ENCODE results near the gene SPEM3. TPM values are rescaled to one million over a fixed set of nuclear protein-coding genes. Genes with fewer than 3 reads are reported as not detected.

The SPEM3 gene
- total and polyA plus RNA-seq, 3 donors from 2014 or later = 5.7 to 63.0 (median 18.8) TPM

GRCh38 chr17:7425316-7425715 is 3.3 kb upstream of the SPEM3 start, which contains the start of gene SPEM2:
Gene SPEM2, plus strand, starts transcription at chr17:7425616. Its CDS starts 73 bp downstream, at chr17:7425689.
- H3K27me3 ChIP-seq = no peaks in the 10 kb centered on the region
- no peak for TF ChIP-seq CTCF (IDR thresholded peaks at IDR 0.05)
- TF ChIP-seq POLR2A (IDR thresholded peaks at IDR 0.05) = no peak
- intact Hi-C loops (cut with DNase I; ENCODE audit: low total_unique reads) = no loop called here
- WGBS, 2 donors = 84 to 91% methylated on average over 7 of the region's 7 CpGs
- H3K4me3 ChIP-seq = no peak within 1 kb of the TSS
- DNase-seq = no peak
- H3K36me3 ChIP-seq (ENCODE audit: low read depth, missing control alignments) = no peaks in the 10 kb centered on the region
- no peak within 1 kb of the TSS for H3K27ac ChIP-seq
- H3K4me1 ChIP-seq = no peaks in the 10 kb centered on the region
- H3K9me3 ChIP-seq = no peaks in the 10 kb centered on the region

GRCh38 chr17:7425756-7426155 is 2.9 kb upstream of the SPEM3 start:
- H3K9me3 ChIP-seq = no peaks in the 10 kb centered on the region

GRCh38 chr17:7426203-7426863 is 2.3 kb upstream of the SPEM3 start:
- TF ChIP-seq CTCF (IDR thresholded peaks at IDR 0.05) = no peak
- no peak for TF ChIP-seq POLR2A (IDR thresholded peaks at IDR 0.05)
- Histone ChIP-seq H3K4me3 (no peak overlapping the region), H3K4me1 (no peaks in the 10 kb centered on the region), H3K27ac (no peak overlapping the region), H3K36me3 (ENCODE audit: low read depth, missing control alignments) (no peaks in the 10 kb centered on the region), H3K27me3 (no peaks in the 10 kb centered on the region), H3K9me3 (no peaks in the 10 kb centered on the region)
- intact Hi-C loops (cut with DNase I; ENCODE audit: low total_unique reads) = no loop called here
- 93 to 94% methylated on average over 28 to 33 of the region's 33 CpGs for WGBS, 2 donors
- no peak for DNase-seq

More at GRCh38 chr17:7425756-7426155, 2.9 kb upstream of the SPEM3 start:
- Histone ChIP-seq H3K36me3 (ENCODE audit: low read depth, missing control alignments) (no peaks in the 10 kb centered on the region), H3K27me3 (no peaks in the 10 kb centered on the region), H3K4me1 (no peaks in the 10 kb centered on the region), H3K4me3 (no peak overlapping the region), H3K27ac (no peak overlapping the region)
- TF ChIP-seq CTCF (IDR thresholded peaks at IDR 0.05) = no peak
- TF ChIP-seq POLR2A (IDR thresholded peaks at IDR 0.05) = no peak
- WGBS, 2 donors = 89 to 92% methylated on average over 5 to 8 of the region's 8 CpGs
- intact Hi-C loops (cut with DNase I; ENCODE audit: low total_unique reads) = no loop called here
- DNase-seq = no peak

- no peaks in the 10 kb centered on the region for H3K27me3 ChIP-seq
- TF ChIP-seq POLR2A (IDR thresholded peaks at IDR 0.05) (no peak), CTCF (IDR thresholded peaks at IDR 0.05) (no peak)
- H3K36me3 ChIP-seq (ENCODE audit: low read depth, missing control alignments) = no peaks in the 10 kb centered on the region
- no peak for DNase-seq
- intact Hi-C loops (cut with DNase I; ENCODE audit: low total_unique reads) = no loop called here
- H3K4me3 ChIP-seq = no peak overlapping the region
- H3K27ac ChIP-seq = no peak overlapping the region
- H3K4me1 ChIP-seq = no peaks in the 10 kb centered on the region
- WGBS, 2 donors = 95 to 97% methylated on average over 18 to 29 of the region's 29 CpGs
- no peaks in the 10 kb centered on the region for H3K9me3 ChIP-seq
Observed at GRCh38 chr17:7426896-7427489, 1.7 kb upstream of the SPEM3 start.
